Measurements from ENCODE around the gene EMILIN2.
A peak's percentile ranks its signal among the peaks of the same experiment; 100 is the strongest.

EMILIN2 gene

GRCh38 chr18:2822213-2822921 lies 24.4 kb upstream of the EMILIN2 start:
- ChIA-PET POLR2A (no interaction called here), CTCF (no interaction called here)
- Histone ChIP-seq H3K4me3 (ENCODE audit: low read depth, low read length) (no peak overlapping the region), H3K4me1 (ENCODE audit: control insufficient read depth, insufficient read depth, low read length) (no peaks in the 10 kb centered on the region), H3K9me3 (ENCODE audit: control insufficient read depth, insufficient read depth, low read depth, low read length) (no peaks in the 10 kb centered on the region), H3K27ac (ENCODE audit: extremely low read depth, low read depth, low read length) (no peak overlapping the region), H3K36me3 (ENCODE audit: control insufficient read depth in 2 of 2, insufficient read depth in 1 of 2, low read length in 2 of 2) (no peaks in the 10 kb centered on the region)
- no peak for TF ChIP-seq PRDM1 (tag by site-specific recombination; IDR thresholded peaks at IDR 0.05)
- no peak for TF ChIP-seq INSM2 (tag by site-specific recombination; IDR thresholded peaks at IDR 0.05)
- no peak for TF ChIP-seq FEZF1 (tag by site-specific recombination; IDR thresholded peaks at IDR 0.05)
- TF ChIP-seq KLF9 (tag by site-specific recombination; IDR thresholded peaks at IDR 0.05; ENCODE audit: low read depth) = no peak
- no peak for TF ChIP-seq ZNF600 (tag by site-specific recombination; IDR thresholded peaks at IDR 0.05)
- no peak for TF ChIP-seq REST (tag by site-specific recombination; IDR thresholded peaks at IDR 0.05)

GRCh38 chr18:2823202-2823601 lies 23.6 kb upstream of the EMILIN2 start:
- Histone ChIP-seq H3K27ac (ENCODE audit: extremely low read depth, low read depth, low read length) (no peak overlapping the region), H3K9me3 (ENCODE audit: control insufficient read depth, insufficient read depth, low read depth, low read length) (no peaks in the 10 kb centered on the region), H3K4me3 (ENCODE audit: low read depth, low read length) (no peak overlapping the region), H3K4me1 (ENCODE audit: control insufficient read depth, insufficient read depth, low read length) (no peaks in the 10 kb centered on the region), H3K36me3 (ENCODE audit: control insufficient read depth in 2 of 2, insufficient read depth in 1 of 2, low read length in 2 of 2) (no peaks in the 10 kb centered on the region)
- TF ChIP-seq ZNF701 (tag by site-specific recombination; IDR thresholded peaks at IDR 0.05) (no peak), ZNF366 (tag by site-specific recombination; conservative IDR thresholded peaks at IDR 0.05) (peak; percentile 89), PRDM1 (tag by site-specific recombination; IDR thresholded peaks at IDR 0.05) (peak; percentile 100)
- ChIA-PET CTCF (no interaction called here), POLR2A (no interaction called here)

- ChIA-PET CTCF (no interaction called here), POLR2A (no interaction called here)
- no peak overlapping the region for H3K27ac ChIP-seq (ENCODE audit: extremely low read depth, low read depth, low read length)
- H3K9me3 ChIP-seq (ENCODE audit: control insufficient read depth, insufficient read depth, low read depth, low read length) = no peaks in the 10 kb centered on the region
- TF ChIP-seq ZNF580 (tag by site-specific recombination; IDR thresholded peaks at IDR 0.05) (0 out of 2 replicates have a peak, but pooled peaks have one; percentile 53), HOXD13 (CRISPR knock-in tag; IDR thresholded peaks at IDR 0.05; ENCODE audit: borderline replicate concordance) (no peak)
- H3K4me1 ChIP-seq (ENCODE audit: control insufficient read depth, insufficient read depth, low read length) = no peaks in the 10 kb centered on the region
- no peak overlapping the region for H3K4me3 ChIP-seq (ENCODE audit: low read depth, low read length)
- no peaks in the 10 kb centered on the region for H3K36me3 ChIP-seq (ENCODE audit: control insufficient read depth in 2 of 2, insufficient read depth in 1 of 2, low read length in 2 of 2)
Observed at GRCh38 chr18:2823966-2824365, 22.8 kb upstream of the EMILIN2 start.

- H3K4me3 ChIP-seq (ENCODE audit: low read depth, low read length) = no peak overlapping the region
Observed at GRCh38 chr18:2824865-2825264, 21.9 kb upstream of the EMILIN2 start.

More at GRCh38 chr18:2824865-2825264, 21.9 kb upstream of the EMILIN2 start:
- Histone ChIP-seq H3K27ac (ENCODE audit: extremely low read depth, low read depth, low read length) (no peak overlapping the region), H3K9me3 (ENCODE audit: control insufficient read depth, insufficient read depth, low read depth, low read length) (no peaks in the 10 kb centered on the region), H3K4me1 (ENCODE audit: control insufficient read depth, insufficient read depth, low read length) (no peaks in the 10 kb centered on the region), H3K36me3 (ENCODE audit: control insufficient read depth in 2 of 2, insufficient read depth in 1 of 2, low read length in 2 of 2) (no peaks in the 10 kb centered on the region)
- POLR2A ChIA-PET = no interaction called here
- no peak for TF ChIP-seq ZNF112 (tag by site-specific recombination; IDR thresholded peaks at IDR 0.05)
- TF ChIP-seq HOXA7 (CRISPR knock-in tag; IDR thresholded peaks at IDR 0.05; ENCODE audit: borderline replicate concordance) = no peak
- TF ChIP-seq BCL11A (tag by site-specific recombination; IDR thresholded peaks at IDR 0.05; ENCODE audit: low read depth) = no peak
- no peak for TF ChIP-seq KLF7 (tag by site-specific recombination; IDR thresholded peaks at IDR 0.05; ENCODE audit: borderline replicate concordance)
- no peak for TF ChIP-seq ZNF133 (tag by site-specific recombination; IDR thresholded peaks at IDR 0.05)
- TF ChIP-seq ZNF843 (tag by site-specific recombination; IDR thresholded peaks at IDR 0.05) = no peak
- TF ChIP-seq ZNF529 (tag by site-specific recombination; IDR thresholded peaks at IDR 0.05; ENCODE audit: insufficient replicate concordance) = no peak
- TF ChIP-seq SP7 (tag by site-specific recombination; IDR thresholded peaks at IDR 0.05) = no peak
- CTCF ChIA-PET = no interaction called here

Measured in HEK293 (cell line).